ENCODE measurements around the gene CRTC3. TPM values are rescaled to one million over a fixed set of nuclear protein-coding genes. Genes with fewer than 3 reads are reported as not detected.
"Not testable (repeated sequence)": the region's sequence is repeated elsewhere in the genome, so short reads cannot be mapped to it uniquely, and the experiment has no call there.

Gene CRTC3
- total and polyA plus RNA-seq, 5 donors from 2014 or later, result 27.5 to 110 (median 31.2) TPM

DNA sequence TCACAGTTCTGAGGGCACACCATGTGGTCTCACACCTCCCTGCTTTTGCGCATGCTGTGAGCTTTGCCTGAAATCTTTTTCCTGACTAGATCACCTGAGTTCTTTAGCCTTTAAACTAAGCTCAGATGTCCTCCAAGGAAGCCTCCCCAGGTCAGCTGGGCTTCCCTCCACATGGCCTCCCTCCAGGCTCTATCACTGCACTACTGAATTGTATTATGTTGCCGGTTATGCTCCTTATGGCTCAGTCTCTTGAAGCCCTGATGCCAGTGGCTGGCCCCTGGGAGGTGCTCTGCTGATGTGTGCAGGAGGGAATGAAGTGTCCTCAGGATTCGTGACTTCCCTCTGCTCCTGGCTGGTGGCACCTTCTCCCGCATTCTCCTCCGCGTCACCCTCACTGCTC is 94.1 kb downstream of the CRTC3 start:
- no peaks in the 10 kb centered on the region for H3K27me3 Mint-ChIP-seq
- no peaks in the 10 kb centered on the region for H3K27me3 ChIP-seq (ENCODE audit: control insufficient read depth, insufficient read depth, low read length)
- peaks cover 6 to 22% (median 18%) of the 10 kb centered on the region in 4 donors for H3K4me1 Mint-ChIP-seq
- no peaks in the 10 kb centered on the region for H3K9me3 ChIP-seq (ENCODE audit: control insufficient read depth in 2 of 2, low read length in 2 of 2)
- no peak overlapping the region for H3K27ac ChIP-seq (ENCODE audit: insufficient read depth, low read length, poor library complexity, severe bottlenecking)
- no peak overlapping the region for H3K27ac Mint-ChIP-seq
- peaks cover 49% of the 10 kb centered on the region for H3K36me3 ChIP-seq (ENCODE audit: control insufficient read depth, insufficient read depth, low read length)
- no peaks in the 10 kb centered on the region for H3K9me3 Mint-ChIP-seq
- peaks cover 19% of the 10 kb centered on the region for H3K4me1 ChIP-seq (ENCODE audit: control insufficient read depth, insufficient read depth, low read length, poor library complexity, severe bottlenecking)
- ATAC-seq (ENCODE audit: low read depth in 2 of 2) (no peak), DNase-seq (no peak)
- no peak overlapping the region for H3K4me3 ChIP-seq (ENCODE audit: low read depth, low read length)
- no peak overlapping the region for H3K4me3 Mint-ChIP-seq
- peaks cover 24% of the 10 kb centered on the region for H3K36me3 Mint-ChIP-seq

- peaks cover 6 to 17% (median 16%) of the 10 kb centered on the region in 4 donors for H3K4me1 Mint-ChIP-seq
- no peak for DNase-seq
- H3K4me3 ChIP-seq (ENCODE audit: low read depth, low read length), result no peak overlapping the region
- no peak overlapping the region for H3K27ac ChIP-seq (ENCODE audit: insufficient read depth, low read length, poor library complexity, severe bottlenecking)
- no peaks in the 10 kb centered on the region for H3K9me3 Mint-ChIP-seq
- H3K9me3 ChIP-seq (ENCODE audit: control insufficient read depth in 2 of 2, low read length in 2 of 2), result no peaks in the 10 kb centered on the region
- H3K36me3 ChIP-seq (ENCODE audit: control insufficient read depth, insufficient read depth, low read length), result peaks cover 55% of the 10 kb centered on the region
- peak overlapping the region in 2 of 3 donors; percentile 20 to 78 for H3K27ac Mint-ChIP-seq
- ATAC-seq (ENCODE audit: low read depth in 2 of 2), result no peak
- H3K4me3 Mint-ChIP-seq, result no peak overlapping the region
- peaks cover 17% of the 10 kb centered on the region for H3K4me1 ChIP-seq (ENCODE audit: control insufficient read depth, insufficient read depth, low read length, poor library complexity, severe bottlenecking)
- no peaks in the 10 kb centered on the region for H3K27me3 Mint-ChIP-seq
- H3K27me3 ChIP-seq (ENCODE audit: control insufficient read depth, insufficient read depth, low read length), result no peaks in the 10 kb centered on the region
- peaks cover 30% of the 10 kb centered on the region for H3K36me3 Mint-ChIP-seq
These were observed 94.7 kb downstream of the CRTC3 start for GRCh38 chr15:90624278-90624981.

DNA sequence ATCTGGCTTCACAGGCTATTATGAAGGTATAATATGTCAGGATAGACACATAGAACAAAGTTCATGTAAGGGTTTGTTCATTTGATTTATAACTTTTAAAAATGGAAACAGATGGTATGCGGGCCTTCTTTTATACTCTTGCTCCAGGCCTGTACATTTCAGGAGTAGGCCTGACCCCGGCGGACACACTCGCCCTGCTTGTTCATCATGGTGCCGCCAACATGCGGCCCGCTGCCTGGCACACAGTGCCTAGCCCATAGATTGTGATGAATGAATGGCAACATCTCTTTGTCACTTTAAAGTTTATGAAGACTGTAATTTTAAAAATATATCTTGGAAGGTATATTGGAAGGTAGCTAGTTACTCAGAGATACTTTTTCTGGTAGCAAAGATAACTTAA is 95.3 kb downstream of the CRTC3 start:
- Mint-ChIP-seq H3K27ac (peak overlapping the region in 1 of 3 donors; percentile 78), H3K4me3 (no peak overlapping the region)

DNA sequence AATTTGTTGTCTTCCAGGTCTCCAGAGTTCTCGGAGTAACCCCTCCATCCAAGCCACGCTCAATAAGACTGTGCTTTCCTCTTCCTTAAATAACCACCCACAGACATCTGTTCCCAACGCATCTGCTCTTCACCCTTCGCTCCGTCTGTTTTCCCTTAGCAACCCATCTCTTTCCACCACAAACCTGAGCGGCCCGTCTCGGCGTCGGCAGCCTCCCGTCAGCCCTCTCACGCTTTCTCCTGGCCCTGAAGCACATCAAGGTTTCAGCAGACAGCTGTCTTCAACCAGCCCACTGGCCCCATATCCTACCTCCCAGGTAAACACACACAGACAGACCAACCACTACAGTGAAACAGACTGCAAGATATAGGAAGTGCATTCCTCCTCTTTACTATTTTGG is 99.5 kb downstream of the CRTC3 start:
- Mint-ChIP-seq H3K4me3 (no peak overlapping the region), H3K36me3 (peaks cover 45% of the 10 kb centered on the region), H3K9me3 (no peaks in the 10 kb centered on the region), H3K4me1 (peaks cover 0 to 7% (median 3%) of the 10 kb centered on the region in 4 donors), H3K27me3 (no peaks in the 10 kb centered on the region), H3K27ac (peak overlapping the region in 1 of 3 donors; percentile 70)
- H3K36me3 ChIP-seq (ENCODE audit: control insufficient read depth, insufficient read depth, low read length), result peaks cover 85% of the 10 kb centered on the region
- ATAC-seq (ENCODE audit: low read depth in 2 of 2), result no peak
- DNase-seq, result no peak
- no peak overlapping the region for H3K27ac ChIP-seq (ENCODE audit: insufficient read depth, low read length, poor library complexity, severe bottlenecking)
- no peak overlapping the region for H3K4me3 ChIP-seq (ENCODE audit: low read depth, low read length)
- no peaks in the 10 kb centered on the region for H3K9me3 ChIP-seq (ENCODE audit: control insufficient read depth in 2 of 2, low read length in 2 of 2)
- H3K4me1 ChIP-seq (ENCODE audit: control insufficient read depth, insufficient read depth, low read length, poor library complexity, severe bottlenecking), result no peaks in the 10 kb centered on the region
- no peaks in the 10 kb centered on the region for H3K27me3 ChIP-seq (ENCODE audit: control insufficient read depth, insufficient read depth, low read length)

More for the DNA sequence above, 95.3 kb downstream of the CRTC3 start:
- DNase-seq, result no peak
- Mint-ChIP-seq H3K4me1 (peaks cover 2 to 11% (median 10%) of the 10 kb centered on the region in 4 donors), H3K27me3 (no peaks in the 10 kb centered on the region), H3K9me3 (no peaks in the 10 kb centered on the region), H3K36me3 (peaks cover 31% of the 10 kb centered on the region)
- no peaks in the 10 kb centered on the region for H3K9me3 ChIP-seq (ENCODE audit: control insufficient read depth in 2 of 2, low read length in 2 of 2)
- H3K27me3 ChIP-seq (ENCODE audit: control insufficient read depth, insufficient read depth, low read length), result no peaks in the 10 kb centered on the region
- peaks cover 11% of the 10 kb centered on the region for H3K4me1 ChIP-seq (ENCODE audit: control insufficient read depth, insufficient read depth, low read length, poor library complexity, severe bottlenecking)
- H3K4me3 ChIP-seq (ENCODE audit: low read depth, low read length), result no peak overlapping the region
- H3K36me3 ChIP-seq (ENCODE audit: control insufficient read depth, insufficient read depth, low read length), result peaks cover 61% of the 10 kb centered on the region
- no peak overlapping the region for H3K27ac ChIP-seq (ENCODE audit: insufficient read depth, low read length, poor library complexity, severe bottlenecking)
- ATAC-seq (ENCODE audit: low read depth in 2 of 2), result no peak

DNA sequence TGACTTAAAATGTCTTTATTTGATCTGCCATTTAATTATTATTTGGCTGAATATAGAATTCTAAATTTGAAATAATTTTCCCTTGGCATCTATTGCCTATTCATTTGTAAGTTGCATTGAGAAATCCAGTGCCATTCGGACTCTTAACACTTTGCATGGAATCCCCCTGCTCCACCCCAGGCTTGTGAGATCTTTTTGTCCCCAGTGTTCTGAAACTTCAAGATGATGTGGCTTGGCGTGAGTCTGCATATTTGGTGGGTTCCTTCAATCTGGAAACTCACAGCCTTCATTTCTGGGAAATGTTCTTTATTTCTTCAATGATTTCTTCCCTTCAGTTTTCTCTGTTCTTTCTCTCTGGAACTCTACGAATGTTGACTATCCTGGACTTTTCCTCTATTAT is 103.6 kb downstream of the CRTC3 start:
- H3K27ac ChIP-seq (ENCODE audit: insufficient read depth, low read length, poor library complexity, severe bottlenecking), result no peak overlapping the region
- no peaks in the 10 kb centered on the region for H3K4me1 ChIP-seq (ENCODE audit: control insufficient read depth, insufficient read depth, low read length, poor library complexity, severe bottlenecking)
- H3K36me3 ChIP-seq (ENCODE audit: control insufficient read depth, insufficient read depth, low read length), result peaks cover 73% of the 10 kb centered on the region
- Mint-ChIP-seq H3K4me1 (peaks cover 0 to 7% (median 4%) of the 10 kb centered on the region in 4 donors), H3K36me3 (peaks cover 56% of the 10 kb centered on the region), H3K9me3 (peaks cover 0 to 2% (median 0%) of the 10 kb centered on the region in 7 donors), H3K4me3 (no peak overlapping the region), H3K27ac (no peak overlapping the region), H3K27me3 (no peaks in the 10 kb centered on the region)
- no peak for DNase-seq
- H3K9me3 ChIP-seq (ENCODE audit: control insufficient read depth in 2 of 2, low read length in 2 of 2), result no peaks in the 10 kb centered on the region
- ATAC-seq (ENCODE audit: low read depth in 2 of 2), result no peak
- H3K4me3 ChIP-seq (ENCODE audit: low read depth, low read length), result no peak overlapping the region
- no peaks in the 10 kb centered on the region for H3K27me3 ChIP-seq (ENCODE audit: control insufficient read depth, insufficient read depth, low read length)

- ATAC-seq (ENCODE audit: low read depth in 2 of 2); H3K27me3 Mint-ChIP-seq; H3K4me3 ChIP-seq (ENCODE audit: low read depth, low read length); H3K4me1 Mint-ChIP-seq; H3K27ac Mint-ChIP-seq; DNase-seq; H3K9me3 ChIP-seq (ENCODE audit: control insufficient read depth in 2 of 2, low read length in 2 of 2); H3K27ac ChIP-seq (ENCODE audit: insufficient read depth, low read length, poor library complexity, severe bottlenecking); H3K27me3 ChIP-seq (ENCODE audit: control insufficient read depth, insufficient read depth, low read length); H3K9me3 Mint-ChIP-seq; H3K4me3 Mint-ChIP-seq; H3K4me1 ChIP-seq (ENCODE audit: control insufficient read depth, insufficient read depth, low read length, poor library complexity, severe bottlenecking): not testable (repeated sequence)
- H3K36me3 Mint-ChIP-seq, result peaks cover 41% of the 10 kb centered on the region
- H3K36me3 ChIP-seq (ENCODE audit: control insufficient read depth, insufficient read depth, low read length), result peaks cover 65% of the 10 kb centered on the region
These were observed 107.3 kb downstream of the CRTC3 start for GRCh38 chr15:90636993-90637392.

GRCh38 chr15:90637693-90638092 is 108.0 kb downstream of the CRTC3 start:
- Mint-ChIP-seq H3K4me3 (no peak overlapping the region), H3K9me3 (peaks cover 0 to 2% (median 0%) of the 10 kb centered on the region in 7 donors), H3K27me3 (no peaks in the 10 kb centered on the region), H3K36me3 (peaks cover 44% of the 10 kb centered on the region), H3K4me1 (peaks cover 0 to 6% (median 4%) of the 10 kb centered on the region in 4 donors), H3K27ac (peak overlapping the region in 2 of 3 donors; percentile 21 to 64)
- Histone ChIP-seq H3K27ac (ENCODE audit: insufficient read depth, low read length, poor library complexity, severe bottlenecking) (no peak overlapping the region), H3K9me3 (ENCODE audit: control insufficient read depth in 2 of 2, low read length in 2 of 2) (no peaks in the 10 kb centered on the region), H3K4me3 (ENCODE audit: low read depth, low read length) (no peak overlapping the region), H3K36me3 (ENCODE audit: control insufficient read depth, insufficient read depth, low read length) (peaks cover 65% of the 10 kb centered on the region), H3K27me3 (ENCODE audit: control insufficient read depth, insufficient read depth, low read length) (no peaks in the 10 kb centered on the region), H3K4me1 (ENCODE audit: control insufficient read depth, insufficient read depth, low read length, poor library complexity, severe bottlenecking) (no peaks in the 10 kb centered on the region)
- ATAC-seq (ENCODE audit: low read depth in 2 of 2) (no peak), DNase-seq (no peak)

DNA sequence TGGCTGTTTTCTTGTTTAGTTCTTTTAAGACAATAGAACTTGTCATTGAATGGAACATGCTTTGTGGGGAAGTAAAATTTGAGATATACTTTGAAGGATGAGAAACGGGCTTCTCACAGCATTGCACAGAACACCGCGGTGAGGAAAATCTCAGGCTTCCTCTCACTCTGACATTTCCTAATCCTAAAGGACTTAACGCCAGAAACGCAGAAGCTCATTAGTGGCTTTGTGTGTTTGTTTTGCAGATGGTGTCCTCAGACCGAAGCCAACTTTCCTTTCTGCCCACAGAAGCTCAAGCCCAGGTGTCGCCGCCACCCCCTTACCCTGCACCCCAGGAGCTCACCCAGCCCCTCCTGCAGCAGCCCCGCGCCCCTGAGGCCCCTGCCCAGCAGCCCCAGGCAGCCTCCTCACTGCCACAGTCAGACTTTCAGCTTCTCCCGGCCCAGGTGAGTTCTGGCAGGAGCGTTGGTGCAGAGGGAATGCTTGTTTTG is 108.5 kb downstream of the CRTC3 start:
- Mint-ChIP-seq H3K27me3 (no peaks in the 10 kb centered on the region), H3K4me3 (no peak overlapping the region), H3K4me1 (peaks cover 0 to 4% (median 2%) of the 10 kb centered on the region in 4 donors), H3K27ac (peak overlapping the region in 2 of 3 donors; percentile 21 to 64), H3K36me3 (peaks cover 44% of the 10 kb centered on the region), H3K9me3 (peaks cover 0 to 2% (median 0%) of the 10 kb centered on the region in 7 donors)
- Histone ChIP-seq H3K36me3 (ENCODE audit: control insufficient read depth, insufficient read depth, low read length) (peaks cover 64% of the 10 kb centered on the region), H3K4me3 (ENCODE audit: low read depth, low read length) (no peak overlapping the region), H3K27ac (ENCODE audit: insufficient read depth, low read length, poor library complexity, severe bottlenecking) (no peak overlapping the region), H3K27me3 (ENCODE audit: control insufficient read depth, insufficient read depth, low read length) (no peaks in the 10 kb centered on the region), H3K4me1 (ENCODE audit: control insufficient read depth, insufficient read depth, low read length, poor library complexity, severe bottlenecking) (no peaks in the 10 kb centered on the region), H3K9me3 (ENCODE audit: control insufficient read depth in 2 of 2, low read length in 2 of 2) (no peaks in the 10 kb centered on the region)
- ATAC-seq (ENCODE audit: low read depth in 2 of 2), result no peak
- DNase-seq, result no peak

Measured in CD4-positive, CD25-positive, alpha-beta regulatory T cell (primary cell).